Measurements from ENCODE around the gene DMWD. TPM values are rescaled to one million over a fixed set of nuclear protein-coding genes. Genes with fewer than 3 reads are reported as not detected.

DMWD gene
- total and polyA plus RNA-seq, 2 donors, result 24.7 to 43.7 TPM

DNA sequence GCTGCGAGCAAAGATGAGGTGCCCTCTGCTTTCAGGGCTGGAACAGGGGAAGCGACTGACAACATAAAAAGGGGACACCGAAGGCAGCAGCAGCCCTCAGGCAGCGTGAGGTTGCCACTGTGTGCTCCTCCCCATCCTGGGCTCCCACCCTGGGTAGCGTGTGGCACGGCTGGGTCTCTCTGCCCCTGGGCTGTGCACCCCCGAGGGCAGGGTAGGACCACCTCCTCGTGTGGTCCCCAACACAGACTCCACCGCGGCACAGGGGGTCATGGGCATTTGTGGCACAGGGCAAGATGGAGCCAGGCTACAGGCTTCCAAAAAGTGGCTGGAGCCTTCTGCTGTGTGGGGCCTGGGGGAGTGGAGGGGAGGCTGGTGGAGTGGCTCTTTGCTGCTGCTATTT lies 28.9 kb upstream of the DMWD start:
- DNase-seq (ENCODE audit: extremely low spot score), result no peak
- no peak overlapping the region for H3K27ac ChIP-seq (ENCODE audit: low read depth)
- H3K36me3 ChIP-seq (ENCODE audit: insufficient read depth), result no peaks in the 10 kb centered on the region
- no peak overlapping the region for H3K4me3 ChIP-seq (ENCODE audit: low read depth, low read length)
- H3K4me1 ChIP-seq (ENCODE audit: insufficient read depth), result no peaks in the 10 kb centered on the region
- 84% methylated on average over 10 of the region's 10 CpGs for WGBS

DNA sequence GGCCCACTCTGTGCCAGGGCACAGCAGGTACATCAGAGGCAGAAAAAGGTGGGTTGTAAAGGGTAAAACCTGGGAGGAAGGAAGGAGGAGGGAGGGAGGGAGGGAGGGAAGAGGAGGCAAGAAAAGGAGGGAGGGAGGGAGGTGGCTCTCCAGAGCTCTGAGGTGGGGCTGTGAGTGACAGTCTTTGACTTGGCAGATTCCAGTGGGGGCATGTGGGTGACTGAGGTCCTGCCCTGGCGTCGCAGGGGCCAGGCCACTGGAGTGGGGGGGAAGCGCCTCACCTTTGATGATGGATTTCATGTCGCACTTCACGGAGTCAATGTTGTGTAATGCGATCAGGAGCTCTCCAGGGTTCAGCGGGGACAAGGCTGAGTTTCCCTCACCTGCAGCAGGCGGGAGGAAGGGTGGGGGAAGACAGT lies 28.5 kb upstream of the DMWD start:
- no peak for DNase-seq (ENCODE audit: extremely low spot score)
- H3K4me3 ChIP-seq (ENCODE audit: low read depth, low read length), result no peak overlapping the region
- no peak overlapping the region for H3K27ac ChIP-seq (ENCODE audit: low read depth)
- no peaks in the 10 kb centered on the region for H3K36me3 ChIP-seq (ENCODE audit: insufficient read depth)
- no peaks in the 10 kb centered on the region for H3K4me1 ChIP-seq (ENCODE audit: insufficient read depth)
- WGBS, result 84% methylated on average over 8 of the region's 8 CpGs

DNA sequence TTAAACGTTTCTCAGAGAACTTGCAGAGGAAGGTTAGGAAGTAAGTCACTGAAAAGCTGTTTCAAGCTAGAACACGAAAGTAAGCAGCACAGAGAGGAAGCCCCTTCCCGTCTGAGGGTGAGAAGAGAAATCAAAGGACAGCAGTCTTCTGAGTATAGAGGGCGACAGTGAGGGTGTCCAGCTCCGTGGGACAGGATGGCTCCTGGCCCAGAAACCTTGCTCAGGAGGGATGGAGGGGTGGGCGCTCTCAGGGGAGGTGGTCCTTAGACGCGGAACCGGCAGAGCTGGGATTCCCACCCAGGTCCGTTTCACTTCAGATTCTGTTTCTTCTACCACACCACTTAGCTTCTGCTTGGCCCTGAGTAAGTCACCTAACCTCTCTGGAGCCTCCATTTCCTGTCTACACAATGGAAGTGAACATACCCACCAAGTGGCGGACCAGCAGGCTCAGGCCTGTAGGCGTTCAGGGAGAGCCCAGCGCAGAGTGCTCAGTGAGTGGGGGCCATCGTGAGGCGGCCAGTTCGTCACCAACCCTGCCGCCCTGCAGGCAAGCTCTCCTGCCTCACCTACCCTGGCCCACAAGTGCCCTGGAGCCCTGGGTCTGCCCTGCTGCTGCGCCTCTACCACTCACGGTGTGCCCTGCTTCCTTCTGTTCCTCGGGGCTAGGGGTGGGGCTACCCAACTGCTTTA lies 27.9 kb upstream of the DMWD start:
- H3K36me3 ChIP-seq (ENCODE audit: insufficient read depth), result no peaks in the 10 kb centered on the region
- no peak overlapping the region for H3K4me3 ChIP-seq (ENCODE audit: low read depth, low read length)
- no peak for DNase-seq (ENCODE audit: extremely low spot score)
- H3K27ac ChIP-seq (ENCODE audit: low read depth), result no peak overlapping the region
- no peaks in the 10 kb centered on the region for H3K4me1 ChIP-seq (ENCODE audit: insufficient read depth)
- 72% methylated on average over 20 of the region's 20 CpGs for WGBS

DNA sequence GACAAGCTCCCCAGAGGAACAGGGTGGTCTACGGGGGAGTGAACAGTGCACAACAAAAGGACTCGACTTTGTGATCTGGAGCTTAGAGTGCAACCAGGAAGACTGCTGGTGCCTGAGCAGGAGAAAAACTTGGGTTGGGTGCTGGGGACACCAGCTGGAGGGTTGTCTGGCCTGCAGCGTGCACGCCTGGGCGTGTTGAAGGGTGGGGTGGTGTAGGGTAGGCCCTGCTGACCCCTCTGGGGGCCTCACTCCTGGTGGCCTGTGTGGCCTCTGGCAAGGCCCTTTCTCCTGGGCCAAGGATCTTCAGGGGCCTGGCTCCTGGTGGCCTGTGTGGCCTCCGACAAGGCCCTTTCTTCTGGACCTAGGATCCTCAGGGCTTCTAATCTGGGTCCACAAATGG lies 27.1 kb upstream of the DMWD start:
- Histone ChIP-seq H3K4me3 (ENCODE audit: low read depth, low read length) (no peak overlapping the region), H3K36me3 (ENCODE audit: insufficient read depth) (no peaks in the 10 kb centered on the region), H3K27ac (ENCODE audit: low read depth) (no peak overlapping the region), H3K4me1 (ENCODE audit: insufficient read depth) (no peaks in the 10 kb centered on the region)
- DNase-seq (ENCODE audit: extremely low spot score), result no peak
- WGBS, result 86% methylated on average over 6 of the region's 6 CpGs

DNA sequence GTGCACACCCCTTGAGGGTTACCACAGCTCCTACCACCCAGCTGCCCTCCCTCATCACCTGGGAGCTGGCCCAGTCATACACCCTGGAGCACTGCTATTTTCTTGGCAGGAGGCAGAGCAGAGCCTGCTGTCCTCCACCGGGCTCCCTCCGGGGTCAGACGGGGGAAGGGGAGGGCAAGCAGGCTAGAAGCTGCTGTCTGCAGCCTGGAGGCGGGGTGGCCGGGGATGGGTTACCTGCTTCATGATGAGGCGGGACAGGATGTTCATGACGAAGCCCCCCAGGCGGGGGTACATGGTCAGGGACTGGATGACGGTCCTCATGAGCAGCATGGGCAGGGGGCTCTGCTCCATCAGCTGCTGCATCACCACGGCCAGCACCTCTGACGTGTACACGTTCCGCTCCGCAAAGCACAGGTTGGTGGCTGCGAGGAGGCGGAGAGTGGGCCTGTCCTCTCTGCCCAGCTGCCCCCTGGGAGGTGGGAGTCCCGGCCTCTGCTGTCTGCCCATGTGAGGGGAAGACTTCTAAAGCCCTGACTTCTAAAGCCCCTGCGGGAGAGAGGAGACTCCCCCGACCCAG lies 25.2 kb upstream of the DMWD start:
- 77% methylated on average over 19 of the region's 19 CpGs for WGBS
- no peaks in the 10 kb centered on the region for H3K36me3 ChIP-seq (ENCODE audit: insufficient read depth)
- no peaks in the 10 kb centered on the region for H3K4me1 ChIP-seq (ENCODE audit: insufficient read depth)
- H3K4me3 ChIP-seq (ENCODE audit: low read depth, low read length), result no peak overlapping the region
- H3K27ac ChIP-seq (ENCODE audit: low read depth), result no peak overlapping the region
- no peak for DNase-seq (ENCODE audit: extremely low spot score)

DNA sequence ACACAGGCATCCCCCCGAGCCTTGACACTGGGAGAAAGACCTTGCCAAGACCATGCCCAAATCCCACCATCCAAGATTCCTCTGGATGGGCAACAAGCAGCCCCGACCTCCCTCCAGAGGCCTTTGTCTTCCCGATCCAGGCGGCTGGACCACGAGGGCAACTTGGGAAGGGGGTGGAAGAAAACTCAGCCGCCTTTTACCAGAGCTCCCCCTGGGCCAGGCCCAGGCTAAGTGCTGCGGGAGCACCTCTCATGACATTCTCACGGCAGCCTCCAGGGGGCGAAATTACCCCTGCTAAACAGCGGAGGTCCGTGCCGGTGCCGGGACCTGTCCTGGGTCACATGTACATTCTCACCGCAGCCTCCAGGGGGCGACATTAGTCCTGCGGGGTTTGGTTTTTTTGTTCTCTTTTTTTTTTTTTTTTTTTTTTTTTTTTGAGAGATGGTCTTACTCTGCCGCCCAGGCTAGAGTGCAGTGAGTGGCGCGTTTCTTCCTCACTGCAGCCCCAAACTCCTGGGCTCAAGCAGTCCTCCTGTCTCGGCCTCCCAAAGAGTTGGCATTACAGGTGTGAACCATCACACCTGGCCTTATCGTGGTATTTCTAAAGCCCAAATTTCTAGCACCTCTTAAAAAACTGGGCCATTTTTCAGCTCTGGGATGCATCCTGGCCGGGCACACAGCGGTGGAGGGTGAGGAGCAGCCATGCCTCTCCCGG lies 24.5 kb upstream of the DMWD start:
- Histone ChIP-seq H3K27ac (ENCODE audit: low read depth) (no peak overlapping the region), H3K36me3 (ENCODE audit: insufficient read depth) (no peaks in the 10 kb centered on the region), H3K4me1 (ENCODE audit: insufficient read depth) (no peaks in the 10 kb centered on the region), H3K4me3 (ENCODE audit: low read depth, low read length) (no peak overlapping the region)
- WGBS, result 23% methylated on average over 24 of the region's 24 CpGs
- peak; percentile 73 for DNase-seq (ENCODE audit: extremely low spot score)

DNA sequence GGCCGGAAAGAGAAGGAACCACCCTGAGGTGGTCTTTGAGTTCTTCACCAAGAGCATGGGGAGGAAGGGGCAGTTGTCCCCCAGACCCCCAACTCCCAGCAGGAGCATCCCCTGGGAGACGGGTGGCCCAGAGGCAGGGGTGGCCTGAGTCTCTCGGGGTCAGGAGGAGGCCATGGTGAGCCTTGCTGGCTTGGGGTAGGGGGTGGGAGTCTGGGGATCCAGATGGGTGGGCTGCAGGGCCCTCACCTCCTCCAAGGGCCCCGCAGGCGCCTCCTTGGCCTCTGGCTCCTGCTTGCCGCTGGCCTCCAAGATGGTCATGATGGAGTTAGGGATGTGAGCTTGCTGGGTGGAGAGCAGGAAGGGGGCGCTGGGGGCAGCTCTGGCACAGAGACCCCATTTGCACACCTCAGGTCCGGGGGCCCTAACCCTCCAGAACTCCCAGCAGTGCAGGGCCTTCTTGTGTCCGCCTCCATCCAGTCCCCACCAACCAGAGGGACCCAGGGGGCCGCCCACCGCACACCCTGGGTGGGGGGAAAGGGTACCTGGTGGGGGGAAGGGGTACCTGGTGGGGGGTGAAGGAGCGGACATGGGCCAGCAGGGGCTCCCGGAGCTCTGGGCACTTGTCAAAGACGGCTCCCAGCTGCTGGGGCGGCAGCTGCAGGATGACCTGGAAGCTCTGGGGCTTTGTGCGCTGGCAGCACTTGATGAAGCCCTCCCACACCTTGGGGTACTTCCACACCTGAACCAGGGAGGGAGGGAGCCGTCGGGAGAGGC lies 23.8 kb upstream of the DMWD start:
- no peak overlapping the region for H3K27ac ChIP-seq (ENCODE audit: low read depth)
- no peak for DNase-seq (ENCODE audit: extremely low spot score)
- no peaks in the 10 kb centered on the region for H3K4me1 ChIP-seq (ENCODE audit: insufficient read depth)
- H3K36me3 ChIP-seq (ENCODE audit: insufficient read depth), result no peaks in the 10 kb centered on the region
- WGBS, result 68% methylated on average over 18 of the region's 18 CpGs
- no peak overlapping the region for H3K4me3 ChIP-seq (ENCODE audit: low read depth, low read length)

DNA sequence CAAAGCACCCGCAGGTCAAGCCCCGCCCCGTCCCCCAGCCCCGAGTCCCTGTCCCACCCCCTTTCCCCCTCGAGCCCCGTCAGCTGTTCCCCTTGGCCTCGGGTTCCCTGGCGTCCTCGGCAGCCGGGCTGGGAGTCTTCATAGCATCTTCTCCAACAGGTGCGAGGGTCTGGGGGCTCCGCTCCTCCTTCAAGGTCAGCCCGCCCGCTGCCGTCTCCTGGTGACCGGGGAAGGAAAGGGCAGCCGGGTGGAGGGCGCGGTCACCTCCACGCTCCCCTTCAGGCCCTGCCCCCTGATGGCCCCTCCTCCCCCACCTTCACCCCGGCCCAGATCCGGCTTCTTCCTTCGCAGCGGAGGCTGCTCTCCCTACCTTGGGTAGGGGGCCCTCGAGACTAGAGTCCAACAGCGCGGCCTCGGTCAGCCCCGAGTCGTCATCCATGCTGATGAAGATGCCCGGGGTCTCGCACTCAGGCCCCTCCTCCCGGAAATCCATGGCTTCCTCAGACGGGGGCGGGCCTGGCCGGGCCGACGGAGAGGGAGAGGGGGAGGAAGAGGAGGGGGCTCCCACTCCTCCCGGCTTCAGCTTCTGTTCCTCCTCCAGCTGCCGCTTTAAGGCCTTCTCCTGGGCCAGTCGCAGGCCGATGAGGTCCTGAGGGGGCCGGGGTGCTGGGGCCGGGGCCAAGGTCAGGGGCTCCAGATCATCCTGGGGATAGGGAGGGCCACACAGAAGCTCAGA lies 23.0 kb upstream of the DMWD start:
- DNase-seq (ENCODE audit: extremely low spot score), result no peak
- Histone ChIP-seq H3K36me3 (ENCODE audit: insufficient read depth) (no peaks in the 10 kb centered on the region), H3K4me3 (ENCODE audit: low read depth, low read length) (peak overlapping the region; percentile 28), H3K4me1 (ENCODE audit: insufficient read depth) (no peaks in the 10 kb centered on the region), H3K27ac (ENCODE audit: low read depth) (no peak overlapping the region)
- WGBS, result 9% methylated on average over 44 of the region's 44 CpGs

DNA sequence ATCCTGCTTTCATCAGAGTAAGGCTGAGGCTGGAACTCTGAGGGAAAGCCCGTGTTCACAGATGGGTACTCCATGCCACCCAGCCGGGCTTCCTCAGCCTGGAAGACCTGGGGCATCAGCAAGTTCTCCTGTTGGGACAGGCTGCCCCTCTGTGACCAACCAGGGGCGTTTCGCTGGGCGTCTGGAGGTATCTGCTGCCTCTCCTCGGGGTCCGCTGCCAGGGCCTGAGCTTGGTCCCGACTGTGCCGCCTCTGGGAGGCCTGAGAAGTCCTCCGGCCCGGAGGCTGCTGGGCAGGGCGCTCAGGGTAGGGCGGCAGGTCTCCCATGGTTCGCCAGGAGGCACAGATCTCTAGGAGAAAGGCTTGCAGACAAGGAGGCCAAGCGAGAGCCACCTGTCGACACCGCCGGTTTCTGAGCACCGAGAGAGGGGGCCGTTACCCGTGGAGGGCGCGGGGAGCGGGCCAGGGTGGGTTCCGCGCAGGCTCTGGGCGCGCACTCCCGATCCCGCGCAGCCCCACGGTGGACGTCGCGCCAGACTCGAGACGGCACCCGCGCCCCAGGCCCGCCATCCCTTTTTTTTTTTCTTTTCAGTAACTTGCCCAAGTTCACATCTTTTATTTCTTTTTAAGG lies 22.3 kb upstream of the DMWD start, which contains the start of gene RSPH6A:
Gene RSPH6A (minus strand): TSS at position 458 of the 630 bp plus-strand sequence. CDS start 132 bp downstream, at position 326.
- WGBS, result 20% methylated on average over 40 of the region's 40 CpGs
- Histone ChIP-seq H3K4me1 (ENCODE audit: insufficient read depth) (no peaks in the 10 kb centered on the region), H3K27ac (ENCODE audit: low read depth) (no peak within 1 kb of the TSS), H3K36me3 (ENCODE audit: insufficient read depth) (no peaks in the 10 kb centered on the region), H3K4me3 (ENCODE audit: low read depth, low read length) (peak within 1 kb of the TSS; percentile 28)
- no peak for DNase-seq (ENCODE audit: extremely low spot score)

DNA sequence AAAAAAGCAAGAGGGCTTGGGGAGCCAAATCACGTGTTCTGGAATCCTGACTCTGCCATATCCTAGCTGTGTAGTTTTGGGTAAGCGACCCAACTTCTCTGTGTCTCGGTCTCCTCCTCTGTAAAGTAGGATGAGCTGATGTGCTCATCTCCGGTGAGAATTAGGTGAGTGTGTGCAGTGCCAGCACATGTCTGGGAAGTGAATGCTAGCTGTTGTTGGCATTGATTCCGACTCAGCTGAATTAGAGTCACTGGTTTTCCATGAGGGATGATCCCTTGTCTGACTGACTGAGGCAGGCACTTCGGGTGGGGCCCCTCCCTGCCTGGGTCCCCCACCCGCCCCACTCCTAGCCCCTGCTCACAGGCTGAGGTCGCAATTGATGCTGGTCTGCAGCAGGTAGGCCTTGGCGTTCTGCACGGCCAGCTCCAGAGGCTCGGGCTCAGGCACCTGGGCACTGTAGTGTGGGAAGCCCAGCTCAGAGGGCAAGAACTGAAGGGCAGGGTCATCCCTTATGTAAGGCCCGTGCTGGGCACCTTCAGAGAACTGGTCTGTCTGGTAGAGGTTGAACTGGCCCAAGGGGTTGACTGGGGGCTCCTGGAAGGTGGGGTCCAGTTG lies 21.6 kb upstream of the DMWD start:
- no peak overlapping the region for H3K27ac ChIP-seq (ENCODE audit: low read depth)
- no peak for DNase-seq (ENCODE audit: extremely low spot score)
- 86% methylated on average over 12 of the region's 12 CpGs for WGBS

DNA sequence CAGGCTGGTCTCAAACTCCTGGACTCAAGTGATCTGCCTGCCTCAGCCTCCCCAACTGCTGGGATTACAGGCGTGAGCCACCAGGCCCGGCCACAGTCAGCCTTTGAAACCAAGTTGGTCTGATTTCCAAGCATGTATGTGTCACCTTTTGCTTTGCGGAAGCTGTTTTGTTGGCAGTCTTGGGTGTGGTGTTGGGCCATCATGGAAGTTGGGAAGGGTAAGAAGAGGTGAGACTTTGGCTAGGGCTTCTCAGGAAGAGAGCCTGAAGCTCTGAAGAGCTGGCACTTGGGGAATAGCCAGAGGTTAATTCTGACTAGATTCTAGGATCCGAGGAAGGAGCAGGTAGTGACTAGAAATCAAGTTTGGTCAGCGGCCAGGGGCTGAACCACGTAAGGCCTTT lies 19.7 kb upstream of the DMWD start:
- H3K4me1 ChIP-seq (ENCODE audit: insufficient read depth), result no peaks in the 10 kb centered on the region
- DNase-seq (ENCODE audit: extremely low spot score), result no peak
- no peaks in the 10 kb centered on the region for H3K36me3 ChIP-seq (ENCODE audit: insufficient read depth)
- H3K27ac ChIP-seq (ENCODE audit: low read depth), result no peak overlapping the region
- H3K4me3 ChIP-seq (ENCODE audit: low read depth, low read length), result no peak overlapping the region
- WGBS, result 91% methylated on average over 6 of the region's 6 CpGs

More for the DNA sequence above, 21.6 kb upstream of the DMWD start:
- Histone ChIP-seq H3K4me3 (ENCODE audit: low read depth, low read length) (no peak overlapping the region), H3K4me1 (ENCODE audit: insufficient read depth) (no peaks in the 10 kb centered on the region), H3K36me3 (ENCODE audit: insufficient read depth) (no peaks in the 10 kb centered on the region)

DNA sequence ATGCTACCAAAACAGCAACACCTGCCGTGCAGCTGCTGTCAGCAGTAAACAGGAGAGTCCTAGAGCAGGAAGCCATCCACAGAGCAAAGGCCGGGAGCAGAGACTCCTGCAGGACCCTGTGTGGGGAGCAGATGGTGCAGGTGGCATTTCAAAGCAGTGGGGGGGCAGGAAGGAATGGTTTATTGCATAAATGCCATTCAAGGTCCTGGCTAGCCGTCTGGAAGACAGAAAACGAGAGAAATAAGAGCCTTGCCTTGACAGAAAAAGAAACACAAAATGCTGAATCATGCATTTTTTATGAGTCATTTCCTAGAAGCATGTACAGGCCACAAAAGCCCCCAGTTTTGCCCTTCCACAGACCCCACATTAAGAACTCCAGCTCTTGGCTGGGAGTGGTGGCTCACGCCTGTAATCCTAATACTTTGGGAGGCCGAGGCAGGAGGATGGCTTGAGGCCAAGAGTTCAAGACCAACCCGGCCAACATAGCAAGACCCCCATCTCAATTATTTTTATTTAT lies 17.1 kb upstream of the DMWD start:
- Histone ChIP-seq H3K4me1 (ENCODE audit: insufficient read depth) (no peaks in the 10 kb centered on the region), H3K36me3 (ENCODE audit: insufficient read depth) (no peaks in the 10 kb centered on the region), H3K27ac (ENCODE audit: low read depth) (no peak overlapping the region), H3K4me3 (ENCODE audit: low read depth, low read length) (no peak overlapping the region)
- WGBS, result 46% methylated on average over 7 of the region's 7 CpGs
- no peak for DNase-seq (ENCODE audit: extremely low spot score)

All from urinary bladder (tissue), 4 donors.